NCI-H345 treated with DMSO at 0.1 percent for 48 hours (cell line): Measurements from ENCODE around the gene SLC31A1.
"Not testable (repeated sequence)": the region's sequence is repeated elsewhere in the genome, so short reads cannot be mapped to it uniquely, and the experiment has no call there.

ENCODE experiments used
- DNase-seq: peaks from one replicate; lab custom pipeline; 2025; ENCODE audit not compliant: unreplicated experiment; lab: John Stamatoyannopoulos, UW

The SLC31A1 gene

GRCh38 chr9:113219969-113220368 is 1.4 kb upstream of the SLC31A1 start:
- DNase-seq, result no peak

GRCh38 chr9:113220467-113221002 is 809 bp upstream of the SLC31A1 start:
- DNase-seq, result no peak

DNA sequence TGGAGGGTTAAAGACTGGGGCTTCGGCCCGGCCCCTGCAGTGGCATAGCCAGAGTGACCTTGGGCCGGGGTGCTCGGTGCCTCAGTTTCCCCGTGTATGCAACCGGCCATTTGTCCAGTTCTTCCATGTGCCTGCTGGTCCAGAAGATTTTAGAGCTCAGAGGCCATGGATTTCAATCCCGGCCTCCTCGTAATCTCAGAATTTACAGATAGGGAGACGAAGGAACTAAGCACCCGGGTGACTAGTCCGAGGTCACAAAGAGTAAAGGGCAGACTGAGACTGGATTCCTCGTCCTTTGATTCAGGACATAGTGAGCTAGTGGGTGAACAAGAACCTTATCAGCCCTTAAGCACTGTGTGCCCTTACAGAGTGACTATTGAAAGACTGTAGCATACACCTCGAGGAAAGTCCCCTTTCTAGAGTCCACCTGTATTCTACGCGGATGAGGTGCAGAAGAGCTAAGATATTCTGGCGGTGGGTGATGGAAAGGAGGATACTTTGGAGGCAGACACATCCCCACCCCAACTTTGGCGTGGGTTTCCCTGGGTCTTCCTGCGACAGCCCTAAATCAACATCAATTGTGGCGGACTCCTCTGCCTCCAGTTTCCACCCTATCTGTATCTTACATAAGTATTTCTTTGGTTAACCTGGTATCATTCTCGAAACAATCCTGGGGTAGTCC is 597 bp downstream of the SLC31A1 start:
- no peak for DNase-seq

- no peak for DNase-seq
Observed at GRCh38 chr9:113222482-113222841, 1.1 kb downstream of the SLC31A1 start.

DNA sequence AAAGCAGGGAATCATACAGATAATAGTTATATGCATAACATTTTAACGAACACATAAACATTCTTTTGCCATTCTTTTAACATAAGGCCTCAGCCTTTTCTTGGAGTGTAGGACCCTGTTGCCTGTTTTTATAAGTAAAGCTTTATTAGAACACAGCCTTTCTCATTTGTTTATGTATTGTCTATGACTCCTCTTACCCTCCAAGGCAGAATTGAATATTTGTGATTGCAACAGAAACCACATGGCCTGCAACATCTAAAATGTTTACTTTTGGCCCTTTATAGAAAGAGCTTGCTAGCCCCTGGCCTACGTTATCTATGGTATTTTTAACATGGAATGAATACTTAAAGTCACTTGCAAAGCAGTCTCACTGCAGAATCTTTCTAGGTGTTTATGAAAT is 2.6 kb downstream of the SLC31A1 start:
- DNase-seq, result no peak

DNA sequence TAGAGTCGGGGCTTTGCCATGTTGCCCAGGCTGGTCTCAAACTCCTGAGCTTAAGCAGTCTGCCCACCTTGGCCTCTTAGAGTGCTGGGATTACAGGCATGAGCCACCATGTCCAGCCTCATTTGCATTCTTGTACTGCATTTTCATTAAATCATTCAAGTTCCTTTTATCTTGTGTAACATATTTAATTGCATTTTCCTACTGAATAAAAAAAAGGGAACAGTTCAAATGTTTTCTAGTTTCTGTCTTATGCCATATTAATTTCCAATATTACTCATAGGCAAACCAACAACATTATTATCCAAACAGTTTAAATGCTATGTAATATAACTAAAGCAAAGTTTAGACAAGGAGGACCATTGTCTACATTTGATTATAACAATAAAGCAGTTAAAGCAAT is 6.1 kb downstream of the SLC31A1 start:
- no peak for DNase-seq

DNA sequence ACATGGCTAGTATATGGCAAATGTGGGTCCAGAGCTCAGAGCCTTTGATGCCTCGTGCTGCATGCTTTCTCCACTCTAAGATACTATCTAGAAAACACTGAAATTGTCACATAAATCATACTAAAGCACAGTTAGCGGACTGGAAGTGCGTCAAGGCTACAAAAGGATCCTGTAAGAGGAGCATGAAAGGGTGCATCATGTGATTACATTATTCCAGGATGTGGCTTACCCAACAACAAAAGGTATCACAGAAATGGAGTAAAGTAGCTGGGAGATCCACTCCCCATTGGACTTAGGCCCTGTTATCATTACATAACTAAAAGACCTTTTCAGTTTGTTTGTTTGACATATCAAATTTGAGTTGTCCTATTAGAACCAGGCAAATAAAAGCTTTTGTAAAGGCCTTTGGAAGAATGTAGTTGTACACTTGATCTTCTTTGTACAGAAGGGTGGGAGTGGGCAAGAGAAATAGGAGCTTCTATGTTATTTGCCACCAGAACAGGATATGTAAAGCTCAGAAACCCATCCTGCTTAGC is 6.9 kb downstream of the SLC31A1 start:
- no peak for DNase-seq

- DNase-seq, result no peak
Observed at GRCh38 chr9:113231701-113232100, 10.4 kb downstream of the SLC31A1 start.

DNA sequence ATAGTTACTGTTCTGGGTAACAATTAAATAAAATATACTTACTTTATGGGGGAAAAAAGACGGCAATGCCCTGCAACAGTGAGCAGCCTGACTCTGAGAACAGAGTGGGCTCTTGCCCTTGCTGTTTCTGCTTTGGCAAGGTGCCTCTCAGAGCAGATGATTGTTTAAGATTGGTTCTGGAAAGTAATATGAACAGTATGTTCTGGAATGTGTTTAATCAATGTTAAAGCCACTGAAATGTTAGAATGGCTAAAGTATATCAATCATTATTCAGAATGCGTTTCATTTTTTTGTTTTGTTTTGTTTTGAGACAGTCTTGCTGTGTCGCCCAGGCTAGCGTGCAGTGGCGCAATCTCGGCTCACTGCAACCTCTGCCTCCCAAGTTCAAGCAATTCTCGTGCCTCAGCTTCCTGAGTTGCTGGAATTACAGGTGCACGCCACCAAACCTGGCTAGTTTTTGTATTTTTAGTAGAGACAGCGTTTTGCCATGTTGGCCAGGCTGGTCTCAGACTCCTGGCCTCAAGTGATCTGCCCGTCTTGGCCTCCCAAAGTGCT is 14.4 kb downstream of the SLC31A1 start:
- DNase-seq, result not testable (repeated sequence)

- DNase-seq, result no peak
Observed at GRCh38 chr9:113237026-113237425, 15.7 kb downstream of the SLC31A1 start.

DNA sequence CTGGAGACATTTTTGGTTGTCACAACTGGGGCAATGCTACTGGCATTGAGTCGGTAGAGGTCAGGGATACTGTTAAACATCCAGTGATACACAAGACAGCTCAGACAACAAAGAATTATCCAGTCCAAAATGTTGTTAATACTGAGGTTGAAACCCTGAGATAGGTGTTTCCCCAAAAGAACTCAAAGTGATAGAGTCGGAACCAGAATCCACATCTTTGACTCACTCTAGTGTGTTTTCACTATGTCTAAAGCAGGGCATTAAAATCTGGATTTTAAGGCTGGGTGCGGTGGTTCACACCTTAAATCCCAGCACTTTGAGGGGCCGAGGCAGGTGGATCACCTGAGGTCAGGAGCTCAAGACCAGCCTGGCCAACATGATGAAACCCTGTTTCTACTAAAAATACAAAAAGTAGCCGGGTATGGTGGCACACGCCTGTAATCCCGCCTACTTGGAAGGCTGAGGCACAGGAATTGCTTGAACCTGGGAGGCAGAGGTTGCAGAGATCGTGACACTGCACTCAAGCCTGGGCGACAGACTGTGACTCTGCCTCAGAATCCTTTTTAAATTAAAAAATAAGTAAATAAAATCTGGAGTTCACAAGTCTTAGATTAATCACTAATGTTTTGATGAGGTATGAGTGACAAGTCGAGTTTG is 17.0 kb downstream of the SLC31A1 start:
- no peak for DNase-seq

DNA sequence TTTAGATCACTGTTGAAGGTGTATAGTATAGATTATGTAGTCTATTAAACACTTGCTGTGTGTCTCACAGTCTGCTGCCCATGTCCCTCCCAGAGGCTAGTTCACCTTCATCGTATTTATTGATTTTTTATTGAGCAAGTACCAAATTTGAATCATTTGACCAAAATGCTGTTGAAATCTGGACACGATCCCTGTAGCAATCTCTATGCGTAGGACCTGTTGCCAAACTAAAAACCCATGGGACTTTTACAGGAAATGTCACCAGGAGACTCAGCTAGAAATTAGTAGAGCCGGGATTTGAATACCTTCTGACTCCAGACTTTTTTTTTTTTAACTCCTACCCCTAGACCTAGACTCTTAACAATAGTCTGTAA is 17.5 kb downstream of the SLC31A1 start:
- no peak for DNase-seq

GRCh38 chr9:113241161-113241560 is 19.8 kb downstream of the SLC31A1 start:
- DNase-seq, result no peak

- DNase-seq, result no peak
Observed at GRCh38 chr9:113244556-113244955, 23.2 kb downstream of the SLC31A1 start.

- DNase-seq, result no peak
Observed at GRCh38 chr9:113245894-113246293, 24.6 kb downstream of the SLC31A1 start.

DNA sequence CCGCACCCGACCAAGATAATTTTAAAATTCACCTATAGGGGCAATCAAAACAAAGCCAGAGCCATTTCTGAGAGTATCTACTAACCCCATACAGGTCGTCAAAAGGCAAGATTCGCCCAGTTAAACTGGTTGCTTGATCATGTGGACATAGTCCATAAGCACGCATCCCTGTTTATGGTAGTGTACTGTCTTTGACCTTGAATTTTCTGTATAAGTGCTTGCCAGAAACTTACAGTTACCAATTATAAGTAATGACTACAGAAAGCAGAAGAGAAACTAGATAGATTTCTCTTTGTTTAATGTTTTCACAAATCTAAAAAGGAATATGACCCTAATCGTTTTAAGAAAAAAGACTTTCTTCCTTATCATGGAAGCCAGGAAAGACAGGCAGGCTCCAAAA is 25.6 kb downstream of the SLC31A1 start:
- DNase-seq, result no peak

- DNase-seq, result peak; percentile 17
Observed at GRCh38 chr9:113247640-113248039, 26.3 kb downstream of the SLC31A1 start.

DNA sequence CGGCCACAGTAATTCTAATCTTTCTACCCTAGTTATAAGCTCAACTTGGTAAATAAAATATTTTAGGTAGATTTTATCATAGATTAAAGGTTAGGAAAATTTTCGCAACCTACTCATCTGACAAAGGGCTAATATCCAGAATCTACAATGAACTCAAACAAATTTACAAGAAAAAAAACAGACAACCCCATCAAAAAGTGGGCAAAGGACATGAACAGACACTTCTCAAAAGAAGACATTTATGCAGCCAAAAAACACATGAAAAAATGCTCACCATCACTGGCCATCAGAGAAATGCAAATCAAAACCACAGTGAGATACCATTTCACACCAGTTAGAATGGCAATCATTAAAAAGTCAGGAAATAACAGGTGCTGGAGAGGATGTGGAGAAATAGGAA is 28.3 kb downstream of the SLC31A1 start:
- not testable (repeated sequence) for DNase-seq

- no peak for DNase-seq
Observed at GRCh38 chr9:113250807-113251206, 29.5 kb downstream of the SLC31A1 start.

DNA sequence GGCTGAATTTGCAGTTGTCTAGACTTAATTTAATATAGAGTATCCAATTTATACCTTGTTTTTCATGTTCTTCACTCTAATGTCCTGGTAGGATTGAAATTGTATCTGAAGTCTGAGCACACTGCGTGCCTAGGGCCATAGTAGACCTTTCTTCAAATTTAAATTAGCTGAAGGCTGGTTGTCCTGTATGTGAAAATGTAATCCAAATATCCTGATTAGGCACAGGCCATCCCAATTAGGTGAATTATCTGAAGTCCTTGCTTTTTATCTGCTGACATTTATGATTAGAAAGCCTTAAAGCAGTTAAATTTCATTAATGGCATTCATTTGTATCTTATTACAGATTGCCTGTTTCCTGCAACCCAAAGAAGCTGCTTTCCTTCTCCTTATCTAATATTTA is 33.6 kb downstream of the SLC31A1 start:
- DNase-seq, result no peak

GRCh38 chr9:113255438-113255837 is 34.1 kb downstream of the SLC31A1 start:
- DNase-seq, result no peak

- DNase-seq, result no peak
Observed at GRCh38 chr9:113257863-113258262, 36.5 kb downstream of the SLC31A1 start.
